Measurements from ENCODE around the gene NEDD8.

GRCh38 chr14:24228902-24229301, 3.3 kb downstream of the NEDD8 start:
- TF ChIP-seq CTCF (IDR thresholded peaks at IDR 0.05) (no peak), POLR2A (IDR thresholded peaks at IDR 0.05) (no peak)
